Adrenal gland (tissue), 12 donors: ENCODE results near the gene NEO1. TPM values are rescaled to one million over a fixed set of nuclear protein-coding genes. Genes with fewer than 3 reads are reported as not detected.

Experiments used
- DNase-seq, 7 donors: peaks; one replicate each; pipeline ENCODE4 v3.0.0-alpha.2; 2019 to 2020
- H3K27ac ChIP-seq, 5 donors: fragments of 200-600 bp; sonication (generic) in 4 of 5; 1 replicate in 3 of 5; 2 replicates in 2 of 5; pipeline versions ENCODE4 v1.5.1 to v1.8.0; 2016 to 2020; ENCODE audit warnings: mild to moderate bottlenecking in 1 of 5
- H3K27me3 ChIP-seq: fragments of 200-600 bp; 2 replicates; pipeline ENCODE4 v1.8.0; 2021
- H3K36me3 ChIP-seq, 2 donors: fragments of 200-600 bp; replicated peaks in 1 of 2; 1 replicate in 1 of 2; 2 replicates in 1 of 2; pipeline versions ENCODE4 v1.5.1 to v1.8.0; 2018 to 2022
- H3K4me1 ChIP-seq, 2 donors: fragments of 200-600 bp; replicated peaks in 1 of 2; 1 replicate in 1 of 2; 2 replicates in 1 of 2; pipeline versions ENCODE4 v1.5.1 to v1.8.0; 2018 to 2021
- H3K4me3 ChIP-seq, 4 donors: fragments of 200-600 bp; sonication (generic) in 3 of 4; one replicate each; pipeline ENCODE4 v1.5.1; 2016 to 2018
- H3K9me3 ChIP-seq, 3 donors: fragments of 200-600 bp; sonication (generic) in 1 of 3; replicated peaks in 1 of 3; 1 replicate in 2 of 3; 2 replicates in 1 of 3; pipeline versions ENCODE4 v1.5.1 to v1.8.0; 2016 to 2021
- CTCF ChIP-seq, 6 experiments: fragments of 450-650 bp in 4 of 6; fragments of 200-600 bp in 2 of 6; sonication (generic) in 1 of 6; IDR thresholded peaks; 1 replicate in 5 of 6; 2 replicates in 1 of 6; pipeline versions ENCODE4 v1.5.1 to v1.8.0; 2016 to 2021; ENCODE audit warnings: antibody characterized with exemption in 6 of 6, mild to moderate bottlenecking in 2 of 6, moderate library complexity in 1 of 6
- POLR2A ChIP-seq, 2 donors: fragments of 450-650 bp; IDR thresholded peaks; one replicate each; pipeline ENCODE4 v1.6.1; 2017; ENCODE audit warnings: antibody characterized with exemption in 2 of 2, mild to moderate bottlenecking in 2 of 2, moderate library complexity in 1 of 2
- WGBS, 4 donors: extraction: QIAGEN DNeasy Blood & Tissue Kit in 2 of 4; methylation state at CpG; one replicate each; pipeline versions ENCODE4 v1.1.5 to v1.1.7; 2013 to 2017; 5-methylcytosine and 5-hydroxymethylcytosine counted together
- intact Hi-C, 2 donors: fragments of 100-400 bp; cut with DNase I; formaldehyde crosslinking; loops; one replicate each; pipeline versions ENCODE4 v1.14.1 to v1.15.0; 2022 to 2023
- polyA plus RNA-seq, 3 donors: library from polyadenylated mRNA; stranded (reverse); fragments of 200-250 nt in 2 of 3; fragments of 350-450 nt in 1 of 3; fragmentation: Illumina TruSeq in 1 of 3; extraction: RNeasy Lipid Tissue Mini Kit (QIAGEN cat#74804) in 1 of 3; gene quantifications; one replicate each; pipeline ENCODE4 v1.2.3, GENCODE V29; 2013 to 2014
- total RNA-seq, 9 donors: library from RNA; depleted of rRNA in 4 of 9; stranded (reverse); fragments of >200 nt in 4 of 9; fragments of 120-200 nt in 1 of 9; fragmentation: NEBNext Ultra II Directional in 1 of 9; extraction: Animal tissue kit (Norgen Biotek cat#: 25700) in 1 of 9; gene quantifications; one replicate each; pipeline versions ENCODE4 v1.1.0 to v1.2.4, GENCODE V29; 2013 to 2023
- donor health status: healthy with polysubstance abuse.
- donor health status: Bipolar disorder and iron deficiency.
- donor health status: DM: yes; HTN: yes; CAD: no.
- donor health status: DM: no; HTN: no; CAD: no.
- donor health status: DM: no; HTN: no; CAD: no.
- donor health status: DM: yes; HTN: yes; CAD: no.

NEO1 gene
- total and polyA plus RNA-seq, 12 donors = 5.7 to 28.6 (median 17.1) TPM

- WGBS, 4 donors = 85 to 93% (median 90%) methylated on average over 8 to 13 of the region's 13 CpGs
- TF ChIP-seq CTCF (IDR thresholded peaks at IDR 0.05) (no peak), POLR2A (IDR thresholded peaks at IDR 0.05) (no peak)
- no peak overlapping the region for H3K4me3 ChIP-seq
- H3K27ac ChIP-seq = no peak overlapping the region
- intact Hi-C loops = no loop called here
- H3K27me3 ChIP-seq = no peaks in the 10 kb centered on the region
- no peaks in the 10 kb centered on the region for H3K9me3 ChIP-seq
- DNase-seq = no peak
- no peaks in the 10 kb centered on the region for H3K4me1 ChIP-seq
- H3K36me3 ChIP-seq = no peaks in the 10 kb centered on the region
Measured at GRCh38 chr15:73225358-73226015, 173.2 kb downstream of the NEO1 start.

GRCh38 chr15:73226093-73226814, 174.0 kb downstream of the NEO1 start:
- WGBS, 4 donors = 79 to 87% (median 80%) methylated on average over 9 of the region's 9 CpGs
- TF ChIP-seq POLR2A (IDR thresholded peaks at IDR 0.05) (no peak), CTCF (IDR thresholded peaks at IDR 0.05) (no peak)
- no peak overlapping the region for H3K4me3 ChIP-seq
- H3K4me1 ChIP-seq = no peaks in the 10 kb centered on the region
- no peaks in the 10 kb centered on the region for H3K27me3 ChIP-seq
- no peaks in the 10 kb centered on the region for H3K36me3 ChIP-seq
- no peaks in the 10 kb centered on the region for H3K9me3 ChIP-seq
- no peak overlapping the region for H3K27ac ChIP-seq
- no peak for DNase-seq
- intact Hi-C loops = no loop called here

GRCh38 chr15:73227433-73228056, 175.3 kb downstream of the NEO1 start:
- H3K36me3 ChIP-seq = no peaks in the 10 kb centered on the region
- no peaks in the 10 kb centered on the region for H3K9me3 ChIP-seq
- intact Hi-C loops = no loop called here
- H3K27ac ChIP-seq = no peak overlapping the region
- H3K4me3 ChIP-seq = no peak overlapping the region
- no peak for DNase-seq
- H3K4me1 ChIP-seq = no peaks in the 10 kb centered on the region
- no peaks in the 10 kb centered on the region for H3K27me3 ChIP-seq
- TF ChIP-seq CTCF (IDR thresholded peaks at IDR 0.05) (no peak), POLR2A (IDR thresholded peaks at IDR 0.05) (no peak)
- WGBS, 4 donors = 76 to 91% (median 86%) methylated on average over 6 of the region's 6 CpGs

GRCh38 chr15:73228128-73228646, 175.9 kb downstream of the NEO1 start:
- H3K4me1 ChIP-seq = no peaks in the 10 kb centered on the region
- H3K27ac ChIP-seq = no peak overlapping the region
- intact Hi-C loops = no loop called here
- 96 to 100% (median 97%) methylated on average over 1 of the region's 1 CpG for WGBS, 4 donors
- no peaks in the 10 kb centered on the region for H3K36me3 ChIP-seq
- H3K27me3 ChIP-seq = no peaks in the 10 kb centered on the region
- DNase-seq = no peak
- no peak for TF ChIP-seq POLR2A (IDR thresholded peaks at IDR 0.05)
- TF ChIP-seq CTCF (IDR thresholded peaks at IDR 0.05) = no peak
- no peaks in the 10 kb centered on the region for H3K9me3 ChIP-seq
- H3K4me3 ChIP-seq = no peak overlapping the region
